NAMALWA (cell line): ENCODE data around the gene MEGF11.

Experiments
- DNase-seq: peaks from one replicate; pipeline ENCODE4 v3.0.0-alpha.2; 2015; ENCODE audit warnings: low spot score

Gene MEGF11

DNA sequence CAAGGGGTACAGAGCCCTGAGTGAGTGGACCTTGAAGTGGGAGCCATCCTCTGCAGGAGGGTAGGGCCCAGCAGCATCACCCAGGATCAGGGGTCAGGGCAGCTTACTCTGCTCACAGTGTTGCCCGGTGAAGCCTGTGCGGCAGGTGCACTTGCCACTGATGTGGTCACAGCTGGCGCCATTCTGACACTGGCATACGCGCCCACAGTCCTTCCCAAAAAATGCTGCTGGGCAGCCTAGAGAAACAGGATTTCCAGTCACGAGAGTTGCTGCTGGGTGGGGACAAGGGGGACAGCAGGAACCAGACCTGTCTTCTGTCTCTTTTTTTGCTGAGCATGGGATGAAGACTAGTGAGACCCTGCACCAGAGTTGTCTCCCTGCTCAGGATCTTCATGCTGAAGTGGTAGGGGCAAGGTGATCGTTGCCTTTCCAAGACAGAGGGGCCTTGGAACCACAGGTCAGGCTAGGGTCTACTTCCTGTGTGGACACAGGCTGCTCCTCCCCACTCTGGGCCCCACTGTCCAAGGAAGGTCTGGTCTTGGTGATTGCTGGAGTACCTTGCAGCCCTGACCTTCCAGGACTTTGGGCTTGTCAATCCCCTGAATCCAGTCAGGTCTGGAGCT, 337.4 kb downstream of the MEGF11 start:
- peak; percentile 45 for DNase-seq

DNA sequence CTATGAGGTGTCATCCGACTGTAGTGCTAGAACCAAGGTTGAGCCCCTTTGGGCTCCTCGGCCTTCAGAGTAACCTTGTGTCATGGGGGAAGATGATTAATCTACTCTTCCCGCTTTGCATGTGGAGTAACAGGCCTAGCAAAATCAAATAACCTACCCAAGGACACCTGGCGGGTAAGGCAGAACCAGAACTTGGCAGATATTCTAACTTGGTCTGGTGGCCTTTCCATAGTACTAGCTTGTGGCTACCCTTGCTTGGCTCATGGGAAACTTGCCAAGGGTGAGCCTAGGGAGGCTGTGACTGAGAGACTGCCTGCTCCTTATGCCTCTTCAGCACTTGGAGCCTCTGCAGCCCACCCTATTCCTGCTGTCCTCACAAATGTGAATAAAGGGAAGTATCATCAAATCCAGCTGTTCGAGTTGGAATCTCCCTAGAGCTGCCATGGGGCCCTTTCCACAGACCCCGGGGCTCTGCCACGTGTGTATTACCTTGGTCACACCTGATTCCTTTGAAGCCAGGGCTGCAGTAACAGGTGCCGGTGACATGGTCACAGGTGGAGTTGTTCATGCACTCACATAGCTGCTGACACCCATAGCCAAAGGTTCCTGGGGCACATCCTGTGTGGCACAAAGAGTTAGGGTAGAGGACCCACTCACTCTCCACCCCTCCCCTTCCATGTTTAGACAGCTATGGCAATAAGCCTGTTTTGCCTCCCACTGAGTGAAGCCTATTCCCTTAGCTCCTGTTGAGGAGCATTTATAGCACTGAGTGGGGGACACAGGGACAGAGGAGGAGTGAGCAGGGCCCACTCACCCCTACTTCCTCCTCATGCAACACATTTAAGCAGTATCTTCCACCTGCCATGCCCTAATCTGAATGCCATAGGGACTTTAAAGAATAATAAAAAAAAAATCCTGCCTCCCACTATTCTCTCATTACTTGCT, 338.3 kb downstream of the MEGF11 start:
- peak; percentile 50 for DNase-seq

DNA sequence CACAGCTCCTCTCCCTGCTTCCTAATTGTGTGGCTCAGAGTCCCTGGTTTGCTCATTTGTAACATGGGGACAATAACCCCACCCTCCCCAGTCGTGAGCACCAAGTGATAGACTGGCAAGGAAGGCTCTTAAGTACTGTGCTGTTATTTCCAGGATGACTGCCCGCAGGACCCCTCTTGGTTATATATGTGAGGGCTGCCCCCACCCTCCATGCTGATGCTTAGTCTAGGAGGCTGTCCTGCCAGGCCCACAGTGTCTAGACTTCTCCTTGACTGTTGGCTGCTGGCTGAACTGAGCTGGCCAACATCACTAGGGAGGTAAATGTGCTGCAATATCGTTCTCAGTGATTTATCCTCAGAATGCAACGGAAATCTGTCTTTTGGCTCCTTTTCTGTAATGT, 339.2 kb downstream of the MEGF11 start:
- no peak for DNase-seq

DNA sequence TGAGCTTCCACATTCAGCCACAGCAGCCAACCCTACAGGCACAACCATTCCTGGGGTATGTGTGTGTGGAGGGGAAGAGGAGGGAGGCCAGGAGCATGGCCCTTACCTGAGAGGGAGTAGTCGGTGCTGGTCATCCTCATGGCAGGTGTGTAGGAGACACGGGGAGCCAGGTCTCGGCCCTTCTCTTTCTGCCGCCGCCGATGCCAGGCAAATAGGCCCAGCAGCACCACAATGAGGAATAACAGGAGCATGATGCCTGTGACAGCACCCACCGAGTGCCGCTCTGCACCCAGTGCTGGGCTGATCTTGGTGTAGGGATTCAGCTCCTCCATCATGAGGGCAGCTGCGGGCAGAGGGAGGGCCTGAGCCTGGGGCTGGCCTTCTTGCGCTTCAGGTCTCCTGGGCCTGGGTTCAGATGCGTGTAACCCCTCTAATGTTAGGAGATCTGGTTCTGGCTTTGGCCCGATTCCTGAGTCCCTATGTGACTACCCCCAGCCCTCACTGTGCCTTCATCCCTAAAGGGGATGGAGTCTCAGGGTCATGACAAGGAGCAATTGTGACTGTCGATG, 339.8 kb downstream of the MEGF11 start:
- no peak for DNase-seq

DNA sequence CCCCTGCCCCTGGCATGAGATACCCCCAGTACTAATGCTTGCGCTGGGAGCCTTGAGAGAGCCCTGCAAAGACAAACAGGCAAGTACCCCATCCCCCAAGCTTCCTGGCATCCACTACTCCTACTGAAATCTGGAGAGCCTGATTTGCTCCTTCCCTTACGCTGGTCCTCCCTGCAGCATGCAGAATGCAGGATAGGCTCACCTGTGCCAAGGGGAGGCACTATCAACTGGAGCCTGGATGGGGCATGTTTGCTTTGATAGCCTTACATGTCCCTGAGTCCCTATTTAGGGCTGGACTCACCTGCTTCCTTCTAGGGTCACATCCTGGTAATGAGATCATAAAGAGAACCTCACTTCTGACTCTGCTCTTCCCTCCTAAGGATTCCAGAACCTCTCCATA, 341.3 kb downstream of the MEGF11 start:
- DNase-seq, result no peak

DNA sequence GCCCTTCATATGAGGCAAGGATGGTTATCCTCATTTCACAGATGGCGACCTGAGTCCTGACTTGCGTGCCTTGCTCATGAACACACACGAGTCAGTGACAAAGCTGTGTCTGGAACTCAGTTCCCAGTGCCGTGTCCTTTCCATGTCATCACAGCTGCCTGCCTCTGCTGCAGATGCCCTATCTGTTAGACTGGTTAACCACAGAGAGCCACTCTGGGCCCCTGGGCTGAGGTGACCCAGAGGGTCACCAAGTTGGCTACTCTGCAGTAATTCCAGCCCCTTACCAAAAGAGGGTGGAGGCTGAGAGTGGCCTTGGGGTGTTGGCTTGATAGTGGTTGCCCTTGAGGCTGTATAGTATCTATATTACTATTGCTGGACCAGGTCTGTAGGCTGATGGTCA, 343.2 kb downstream of the MEGF11 start:
- no peak for DNase-seq

DNA sequence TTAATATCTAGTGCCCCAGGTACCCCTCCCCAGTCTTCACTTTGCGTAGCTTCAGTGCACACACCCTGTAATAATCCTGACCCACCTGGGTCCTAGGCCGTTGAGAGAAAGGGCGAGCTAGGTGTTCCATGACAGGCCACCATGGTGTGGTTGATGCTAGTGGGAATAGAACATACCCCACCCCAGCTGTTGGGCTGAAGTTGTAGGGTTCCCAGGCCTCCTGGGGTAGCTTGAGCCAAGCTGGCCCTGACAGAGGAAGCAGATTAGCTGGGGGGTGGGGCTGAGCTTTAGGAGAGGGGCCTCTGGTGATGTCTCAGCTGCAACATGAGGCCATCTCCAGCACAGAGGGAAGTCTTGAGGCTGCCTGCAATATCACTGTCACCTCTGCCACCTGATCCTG, 343.7 kb downstream of the MEGF11 start:
- DNase-seq, result no peak

DNA sequence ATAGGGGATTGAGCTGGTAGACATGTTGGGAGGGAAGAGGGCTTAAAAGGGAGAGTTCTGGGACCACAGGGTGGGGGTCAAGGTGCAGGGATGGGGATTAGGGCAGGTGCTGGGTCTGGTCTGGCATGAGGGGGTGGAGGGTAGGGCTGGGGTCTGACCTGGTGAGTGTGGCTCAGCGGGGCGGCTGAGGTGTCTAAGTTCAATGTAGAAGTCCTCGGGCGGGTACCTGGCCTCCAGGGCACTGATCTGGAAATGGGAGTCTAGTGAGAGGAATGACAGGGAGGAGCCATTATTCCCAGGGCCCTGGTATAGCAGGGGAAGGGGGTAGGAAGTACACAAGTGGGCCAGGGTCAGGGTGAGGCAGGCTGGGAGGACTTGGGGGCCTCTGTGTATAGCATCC, 344.7 kb downstream of the MEGF11 start:
- DNase-seq, result no peak

DNA sequence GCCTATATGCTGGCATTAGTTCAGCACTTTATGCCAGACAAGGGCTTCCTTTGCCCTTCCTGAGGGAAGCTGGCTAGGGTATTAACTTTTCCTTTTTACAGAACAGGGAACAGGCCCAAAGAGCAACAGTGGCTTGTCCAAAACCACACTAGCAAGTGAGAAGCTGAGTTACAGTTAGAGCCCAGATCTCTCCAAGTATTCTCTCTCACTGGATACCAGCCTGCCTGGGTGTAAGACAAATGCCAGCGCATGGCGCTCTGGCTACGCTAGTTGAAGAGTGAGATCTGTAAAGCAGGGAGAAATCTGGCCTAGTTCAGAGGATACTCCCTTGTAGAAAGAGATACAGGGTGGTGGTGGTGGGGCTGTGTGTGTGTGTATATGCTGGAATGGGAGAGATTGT, 345.9 kb downstream of the MEGF11 start:
- no peak for DNase-seq

DNA sequence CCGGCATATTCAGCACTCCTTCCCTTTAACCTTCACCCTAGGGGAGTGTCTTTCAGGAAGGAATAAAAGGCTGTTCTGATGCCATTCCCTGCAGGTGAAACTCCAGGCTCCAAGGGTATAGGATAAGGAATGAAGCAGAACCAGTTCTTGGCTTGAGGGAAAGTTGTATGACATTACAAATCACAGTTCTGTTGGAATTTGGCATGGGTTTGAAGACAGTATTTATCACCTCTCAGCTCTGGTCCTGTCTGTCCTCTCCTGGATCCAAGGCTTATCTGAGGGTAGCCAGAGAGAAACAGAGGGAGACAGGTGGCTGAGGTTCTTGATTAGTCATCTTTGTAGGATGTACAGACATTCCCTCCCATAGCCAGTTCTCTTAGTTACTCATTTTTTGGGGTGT, 347.2 kb downstream of the MEGF11 start:
- DNase-seq, result no peak

DNA sequence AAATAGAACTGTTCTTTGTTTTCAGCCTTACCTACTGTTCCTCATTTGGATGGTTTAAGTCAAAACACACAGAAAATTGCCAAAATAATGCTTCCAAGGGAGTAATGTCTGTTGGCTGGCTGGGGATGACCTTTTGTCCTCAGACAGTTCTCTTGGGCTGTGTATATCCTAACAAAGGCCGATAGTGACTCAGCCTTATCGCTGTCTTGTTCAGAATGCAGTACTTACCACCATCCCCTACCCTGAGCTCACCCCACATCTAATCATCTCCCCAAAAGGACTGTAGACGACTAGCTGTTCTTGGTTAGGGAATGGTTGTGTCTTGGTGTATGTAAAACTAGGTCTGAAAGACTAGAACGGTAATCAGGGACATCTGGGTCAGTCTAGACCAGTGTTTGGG, 349.2 kb downstream of the MEGF11 start:
- DNase-seq, result no peak

DNA sequence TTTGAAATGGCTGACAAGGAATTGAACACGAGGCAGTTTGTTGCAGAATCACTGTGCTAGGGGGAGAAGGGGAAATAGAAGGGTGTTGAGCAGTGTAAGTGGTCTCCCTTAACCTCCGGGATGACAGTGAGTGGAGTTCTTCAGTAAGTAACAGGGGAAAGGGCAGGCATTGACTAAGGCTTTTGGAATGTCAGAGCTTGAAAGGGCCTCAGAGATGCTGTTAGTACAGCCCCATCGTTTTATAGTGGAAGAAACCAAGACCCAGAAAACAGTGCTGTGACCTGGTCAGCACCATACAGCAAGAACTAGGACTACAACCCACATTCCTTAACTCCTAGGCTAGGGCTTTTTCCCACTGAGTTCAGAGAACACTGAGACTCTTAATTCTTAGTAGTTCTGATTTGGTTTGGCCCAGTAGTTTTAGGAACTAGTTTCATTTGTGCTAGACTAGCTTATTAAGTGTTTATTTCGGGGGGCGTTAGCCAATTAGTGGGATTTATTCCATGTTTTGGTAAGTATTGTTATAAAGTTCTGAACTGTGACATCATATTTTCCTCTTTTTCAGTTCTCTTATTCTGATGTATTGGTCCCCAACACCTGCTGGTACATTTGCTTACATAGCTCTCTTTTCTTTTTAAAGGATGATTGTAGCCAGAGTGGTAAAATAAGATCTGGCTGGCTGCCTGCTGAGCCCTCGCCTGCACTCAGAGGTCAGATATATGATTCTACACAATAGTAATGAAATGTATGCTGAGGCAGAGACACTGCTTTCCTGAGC, 350.1 kb downstream of the MEGF11 start:
- no peak for DNase-seq

DNA sequence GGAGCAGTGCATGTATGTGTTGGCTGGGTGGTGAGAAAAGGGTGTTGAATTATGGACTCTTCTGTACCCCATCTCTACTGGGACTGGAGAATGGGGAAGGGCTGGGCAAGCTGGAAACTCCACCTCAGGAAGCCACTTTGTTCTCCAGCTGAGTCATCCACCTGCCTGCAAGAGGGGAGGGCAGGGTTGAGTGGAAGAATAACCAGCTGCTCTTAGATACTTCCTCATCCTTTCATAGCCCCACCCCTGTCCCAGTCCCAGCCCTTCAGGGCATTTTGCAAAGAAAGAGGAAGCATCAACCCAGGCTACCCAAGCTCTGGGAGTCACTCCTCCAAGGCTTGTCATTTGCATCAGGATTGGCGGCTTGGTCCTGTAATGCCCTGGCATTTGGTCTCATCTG, 351.2 kb downstream of the MEGF11 start:
- DNase-seq, result peak; percentile 81

DNA sequence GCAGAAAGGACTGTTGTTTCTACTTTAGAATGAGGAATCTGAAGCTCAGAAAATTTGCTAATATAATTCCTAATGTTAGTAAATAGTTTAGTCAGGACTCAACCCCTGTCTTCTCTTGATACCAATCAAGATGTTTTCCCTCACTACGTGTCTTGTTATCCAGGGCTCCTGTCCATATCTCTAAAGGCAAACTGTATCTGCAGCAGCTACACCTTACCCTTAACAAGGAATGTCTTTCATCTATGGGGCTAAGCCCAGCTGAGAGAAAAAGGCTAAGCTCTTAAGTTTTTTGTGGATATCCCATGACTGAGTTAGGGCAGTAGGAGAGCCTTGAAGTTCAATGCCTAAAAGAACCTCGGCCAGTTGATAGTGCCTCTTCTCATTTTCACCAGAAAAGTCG, 351.7 kb downstream of the MEGF11 start:
- no peak for DNase-seq

DNA sequence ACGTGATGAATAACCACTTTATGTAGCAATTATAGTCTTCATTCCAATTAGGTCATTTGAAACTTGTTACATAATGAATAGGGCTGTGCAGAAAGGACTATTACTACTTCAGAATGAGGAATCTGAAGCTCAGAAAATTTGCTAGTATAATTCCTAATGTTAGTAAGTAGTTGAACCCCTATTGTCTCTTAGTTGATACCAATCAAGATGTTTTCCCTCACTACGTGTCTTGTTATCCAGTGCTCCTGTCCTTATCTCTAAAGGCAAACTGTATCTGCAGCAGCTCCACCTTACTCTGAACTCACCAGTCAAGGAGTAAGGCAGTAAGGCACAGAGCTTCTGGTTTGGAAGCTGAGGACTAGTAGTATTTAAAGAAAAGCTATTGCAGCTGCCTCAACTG, 352.2 kb downstream of the MEGF11 start:
- no peak for DNase-seq

DNA sequence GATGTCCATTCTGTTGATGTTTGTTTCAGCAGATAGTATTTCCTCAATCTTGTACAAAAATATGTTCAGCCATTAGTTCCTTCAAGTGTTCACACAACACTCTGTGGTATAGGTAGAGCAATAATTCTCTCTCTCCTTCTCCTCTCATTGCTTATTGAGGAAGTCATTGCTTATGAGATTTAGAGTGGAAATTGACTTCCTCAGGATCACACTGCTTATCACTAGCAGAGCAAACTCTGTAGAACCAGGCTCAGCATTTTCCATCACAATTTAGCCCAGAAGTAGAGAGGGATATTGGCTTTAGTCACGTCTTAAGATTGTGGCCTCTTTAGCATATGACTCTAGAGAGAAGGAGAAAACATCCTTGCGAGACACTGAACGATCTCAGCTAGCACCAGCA, 353.1 kb downstream of the MEGF11 start:
- DNase-seq, result no peak

DNA sequence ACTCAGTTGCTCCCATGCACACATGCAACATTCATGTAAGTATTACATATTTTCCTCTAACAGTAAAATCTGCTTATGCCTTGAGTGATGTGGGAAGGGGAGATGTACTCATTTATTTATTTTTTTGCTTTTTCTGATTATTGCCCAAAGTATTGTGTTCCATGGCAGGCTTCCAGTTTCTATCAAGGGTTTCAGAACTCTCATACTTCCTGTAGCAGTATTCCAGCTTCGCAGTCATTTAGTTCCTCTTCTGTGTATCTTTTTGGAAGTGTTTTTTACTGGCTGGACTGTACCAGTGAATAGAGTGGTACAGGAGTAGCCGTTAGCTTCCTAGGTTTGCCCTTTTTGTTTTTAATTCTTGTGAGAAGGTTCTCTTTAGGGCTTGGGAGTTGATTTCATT, 357.3 kb downstream of the MEGF11 start:
- no peak for DNase-seq

DNA sequence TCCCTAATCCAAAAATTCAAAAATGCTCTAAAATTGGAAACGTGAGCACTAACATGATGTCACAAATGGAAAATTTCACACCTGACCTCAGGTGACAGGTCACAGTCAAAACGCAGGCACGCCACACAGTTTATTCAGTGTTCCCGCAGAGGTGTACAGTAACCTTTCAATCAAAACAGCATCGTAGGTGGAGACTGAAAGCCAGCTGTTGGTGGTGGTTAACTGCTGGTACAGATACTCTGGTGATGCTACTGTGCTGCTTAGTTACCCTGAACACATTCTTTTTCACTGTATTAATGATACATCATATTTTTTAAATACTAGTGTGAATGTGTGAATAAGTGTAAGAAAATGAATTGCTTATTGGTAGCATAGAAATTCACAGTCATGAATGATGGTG, 360.5 kb downstream of the MEGF11 start:
- DNase-seq, result no peak

DNA sequence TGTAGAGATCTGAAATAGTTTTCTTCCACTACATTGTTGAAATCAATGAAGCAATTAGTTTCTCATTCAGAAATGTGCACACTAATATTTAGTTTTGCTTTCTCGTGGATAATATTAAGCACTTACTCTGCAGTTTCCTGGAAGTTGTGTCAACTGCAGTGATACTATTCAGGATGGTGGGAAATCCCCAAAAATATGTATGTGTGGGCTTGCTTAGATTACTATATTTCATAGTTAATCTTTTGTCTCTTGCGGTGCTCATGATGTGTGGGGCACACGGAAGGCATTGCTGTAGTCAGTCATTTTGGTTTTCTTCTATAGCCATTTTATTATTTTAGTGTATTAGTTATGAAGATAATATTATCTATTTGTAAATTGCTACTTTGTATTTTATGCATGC, 364.6 kb downstream of the MEGF11 start:
- no peak for DNase-seq

DNA sequence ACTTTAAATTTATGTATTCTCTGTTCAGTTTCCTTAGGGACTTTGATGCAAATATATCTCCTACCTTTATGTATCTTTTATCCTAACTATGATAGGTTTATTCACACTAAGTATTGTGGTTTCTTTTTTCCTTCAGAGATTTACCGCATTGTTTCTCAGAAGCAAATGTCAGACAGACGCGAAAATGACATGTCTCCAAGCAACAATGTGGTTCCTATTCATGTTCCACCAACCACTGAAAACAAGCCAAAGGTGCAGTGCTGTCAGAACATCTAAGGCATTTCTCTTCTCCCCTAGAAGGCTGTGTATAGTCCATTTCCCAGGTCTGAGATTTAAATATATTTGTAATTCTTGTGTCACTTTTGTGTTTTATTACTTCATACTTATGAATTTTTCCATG, 366.0 kb downstream of the MEGF11 start:
- no peak for DNase-seq

DNA sequence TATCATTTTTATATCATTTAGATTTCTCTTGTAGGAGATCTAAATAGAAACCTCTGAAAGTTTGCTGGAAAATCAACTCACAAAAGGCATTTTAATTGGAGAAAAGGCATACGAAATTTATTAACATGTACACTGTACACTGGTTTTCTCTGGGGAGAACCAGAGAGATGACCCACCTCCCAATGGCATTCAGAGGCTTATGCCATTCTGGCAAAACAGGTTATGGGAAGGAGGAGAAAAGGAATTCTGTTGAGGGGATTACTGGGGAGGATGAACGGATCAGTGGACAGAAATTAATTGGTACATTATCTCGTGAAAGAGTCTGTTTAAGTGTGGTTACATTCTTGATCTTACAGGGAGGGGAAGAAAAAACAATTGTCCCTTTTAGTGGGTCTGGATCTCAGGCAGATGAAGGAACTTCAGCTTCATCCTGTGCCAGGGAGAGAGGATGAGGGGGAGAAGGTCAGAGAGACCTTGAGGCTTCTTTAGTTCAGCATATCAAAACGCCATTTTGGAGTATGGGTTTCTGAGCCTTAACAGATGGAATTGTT, 367.8 kb downstream of the MEGF11 start:
- DNase-seq, result no peak

DNA sequence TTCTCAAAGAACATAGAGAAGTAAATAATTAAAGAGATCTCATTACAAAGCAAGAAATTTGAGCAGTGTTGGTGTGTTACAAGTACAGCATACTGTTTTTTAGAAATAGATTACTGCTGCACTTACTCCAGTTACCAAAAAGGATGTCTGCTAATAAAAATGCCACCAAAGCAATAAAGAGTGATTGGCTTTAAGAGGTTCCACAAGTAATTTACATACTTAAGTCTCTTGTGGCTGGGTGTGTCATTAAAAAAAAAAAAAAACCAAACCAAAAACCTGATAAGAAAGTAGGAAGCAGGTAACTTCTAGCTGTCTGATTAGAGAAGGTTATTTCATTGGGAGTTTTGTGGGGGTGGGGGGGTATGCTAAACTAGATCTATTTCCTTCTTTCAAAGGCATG, 369.0 kb downstream of the MEGF11 start:
- no peak for DNase-seq
